ENCODE measurements around the gene MOSPD3.

- TF ChIP-seq CTCF (conservative IDR thresholded peaks at IDR 0.05; ENCODE audit: low read length) (no peak), EZH2phosphoT487 (IDR thresholded peaks at IDR 0.05; ENCODE audit: borderline replicate concordance, low read depth, low read length) (no peak)
These were observed 37.1 kb upstream of the MOSPD3 start for GRCh38 chr7:100575206-100575631.

All from OCI-LY7 (cell line).